Measurements from ENCODE around the gene RAB7B. TPM values are rescaled to one million over a fixed set of nuclear protein-coding genes. Genes with fewer than 3 reads are reported as not detected.

RAB7B gene
- total RNA-seq, 2 donors from 2014 or later: 0.57 to 1.2 TPM

DNA sequence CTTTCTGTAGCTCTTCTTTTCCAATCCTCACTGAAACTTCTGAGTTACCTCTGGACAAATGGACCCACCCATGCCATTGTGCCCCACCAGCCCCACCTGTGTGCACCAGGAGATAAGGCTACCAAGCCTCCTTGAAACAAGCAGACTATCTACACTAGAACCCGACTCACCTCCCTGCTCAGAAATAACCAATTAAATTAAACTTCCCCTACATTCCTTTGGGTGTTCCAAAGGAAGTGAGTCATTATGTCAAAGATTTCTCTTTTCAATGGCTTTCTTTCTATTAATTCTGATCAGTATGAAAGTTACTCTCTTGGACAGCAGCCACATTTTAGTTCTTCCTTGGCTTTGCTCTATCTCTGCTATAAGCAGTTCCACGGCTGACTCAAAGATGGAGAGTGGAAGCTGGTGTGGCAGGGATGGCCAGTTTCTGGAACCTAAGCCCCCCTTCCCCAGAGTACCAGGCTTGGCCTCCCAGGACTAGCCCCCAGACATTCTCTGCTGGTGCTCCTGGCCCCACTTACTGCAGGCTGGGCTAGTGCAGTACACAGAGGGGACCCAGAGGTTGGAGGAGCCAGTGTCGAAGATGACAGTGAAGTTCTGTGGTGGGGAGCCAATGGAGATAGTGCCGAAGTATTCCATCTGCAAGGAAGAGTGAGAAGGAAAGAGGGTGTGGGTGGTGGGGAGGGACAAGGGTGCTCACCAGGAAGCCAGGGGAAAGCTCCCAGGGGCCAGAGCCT, 18.6 kb upstream of the RAB7B start:
- TF ChIP-seq, protein P1, sequence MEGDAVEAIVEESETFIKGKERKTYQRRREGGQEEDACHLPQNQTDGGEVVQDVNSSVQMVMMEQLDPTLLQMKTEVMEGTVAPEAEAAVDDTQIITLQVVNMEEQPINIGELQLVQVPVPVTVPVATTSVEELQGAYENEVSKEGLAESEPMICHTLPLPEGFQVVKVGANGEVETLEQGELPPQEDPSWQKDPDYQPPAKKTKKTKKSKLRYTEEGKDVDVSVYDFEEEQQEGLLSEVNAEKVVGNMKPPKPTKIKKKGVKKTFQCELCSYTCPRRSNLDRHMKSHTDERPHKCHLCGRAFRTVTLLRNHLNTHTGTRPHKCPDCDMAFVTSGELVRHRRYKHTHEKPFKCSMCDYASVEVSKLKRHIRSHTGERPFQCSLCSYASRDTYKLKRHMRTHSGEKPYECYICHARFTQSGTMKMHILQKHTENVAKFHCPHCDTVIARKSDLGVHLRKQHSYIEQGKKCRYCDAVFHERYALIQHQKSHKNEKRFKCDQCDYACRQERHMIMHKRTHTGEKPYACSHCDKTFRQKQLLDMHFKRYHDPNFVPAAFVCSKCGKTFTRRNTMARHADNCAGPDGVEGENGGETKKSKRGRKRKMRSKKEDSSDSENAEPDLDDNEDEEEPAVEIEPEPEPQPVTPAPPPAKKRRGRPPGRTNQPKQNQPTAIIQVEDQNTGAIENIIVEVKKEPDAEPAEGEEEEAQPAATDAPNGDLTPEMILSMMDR (IDR thresholded peaks at IDR 0.05): no peak
- Histone ChIP-seq H3K9ac (ENCODE audit: low read depth in 2 of 2, low read length in 2 of 2) (no peak overlapping the region), H3K27me3 (no peaks in the 10 kb centered on the region), H3K9me3 (no peaks in the 10 kb centered on the region), H3K36me3 (no peaks in the 10 kb centered on the region), H3K27ac (no peak overlapping the region), H3K4me1 (peaks cover 3% of the 10 kb centered on the region), H3K4me3 (no peak overlapping the region)
- DNase-seq: no peak
- intact Hi-C loops (cut with DNase I): no loop called here

DNA sequence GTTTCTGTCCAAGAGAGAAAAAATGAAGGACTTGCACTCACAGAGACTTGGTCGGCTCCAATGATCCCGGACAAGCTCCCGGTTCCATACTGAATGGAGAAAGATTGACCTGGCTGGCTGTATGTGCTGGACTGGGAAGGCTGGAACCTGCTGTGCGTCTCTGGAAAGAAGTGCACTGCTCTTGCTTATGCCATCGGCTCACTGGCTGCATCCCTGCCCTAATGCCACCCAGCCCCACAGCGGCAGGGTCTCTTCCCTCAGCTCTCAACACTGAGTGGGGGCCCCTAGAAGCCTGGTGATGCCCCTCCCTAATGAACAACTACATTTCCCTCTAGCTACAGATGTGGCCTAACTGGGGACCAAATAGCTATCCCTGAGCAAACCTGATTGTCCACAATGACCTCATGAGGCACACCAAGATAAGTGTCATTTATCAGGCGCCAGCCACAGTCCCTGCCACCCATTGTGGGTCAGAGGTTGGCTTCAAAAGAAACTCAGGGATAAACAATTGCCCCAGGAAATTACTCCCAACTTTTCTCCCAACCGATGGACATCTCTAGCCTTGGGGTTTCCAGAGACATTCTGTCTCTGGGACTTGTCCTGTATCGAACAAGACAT, 17.9 kb upstream of the RAB7B start:
- H3K4me3 ChIP-seq: no peak overlapping the region
- intact Hi-C loops (cut with DNase I): no loop called here
- H3K9me3 ChIP-seq: no peaks in the 10 kb centered on the region
- H3K27ac ChIP-seq: no peak overlapping the region
- no peaks in the 10 kb centered on the region for H3K27me3 ChIP-seq
- no peak for DNase-seq
- no peak overlapping the region for H3K9ac ChIP-seq (ENCODE audit: low read depth in 2 of 2, low read length in 2 of 2)
- H3K4me1 ChIP-seq: peaks cover 3% of the 10 kb centered on the region
- TF ChIP-seq, protein P1 (IDR thresholded peaks at IDR 0.05): no peak
- H3K36me3 ChIP-seq: no peaks in the 10 kb centered on the region

DNA sequence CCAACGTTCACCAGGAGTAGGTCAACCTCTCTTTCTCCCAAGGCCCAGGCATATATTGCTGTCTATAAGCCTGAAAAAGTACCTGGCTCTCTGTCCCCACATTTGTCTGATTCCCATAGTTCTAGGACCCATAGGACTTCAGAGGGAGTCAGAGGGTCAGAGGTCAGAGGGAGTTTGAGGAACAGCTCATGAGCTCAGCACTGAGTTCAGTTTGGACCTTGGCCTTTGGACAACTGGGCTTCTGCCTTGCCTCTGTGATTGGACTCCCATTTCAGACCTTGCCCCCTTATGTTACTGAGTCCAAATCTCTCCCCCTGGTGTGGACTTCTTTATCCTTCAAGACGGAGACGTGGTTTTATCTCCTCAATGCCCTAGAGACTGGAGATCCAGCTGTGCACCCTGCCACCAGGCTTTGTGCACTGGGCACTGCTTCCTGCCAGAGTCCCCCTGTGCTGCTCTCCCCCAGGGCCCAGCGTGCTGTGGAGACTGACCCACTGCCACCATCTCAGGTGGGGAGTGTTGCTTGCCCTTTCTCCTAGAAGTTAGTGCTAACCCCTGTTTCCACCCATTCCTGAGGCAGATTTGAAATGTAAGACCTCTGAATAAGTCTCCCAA, 17.3 kb upstream of the RAB7B start:
- no peaks in the 10 kb centered on the region for H3K9me3 ChIP-seq
- intact Hi-C loops (cut with DNase I): no loop called here
- no peak overlapping the region for H3K27ac ChIP-seq
- H3K27me3 ChIP-seq: no peaks in the 10 kb centered on the region
- no peak overlapping the region for H3K9ac ChIP-seq (ENCODE audit: low read depth in 2 of 2, low read length in 2 of 2)
- no peaks in the 10 kb centered on the region for H3K36me3 ChIP-seq
- TF ChIP-seq, protein P1 (IDR thresholded peaks at IDR 0.05): no peak
- no peak for DNase-seq
- H3K4me3 ChIP-seq: no peak overlapping the region
- H3K4me1 ChIP-seq: peaks cover 3% of the 10 kb centered on the region

DNA sequence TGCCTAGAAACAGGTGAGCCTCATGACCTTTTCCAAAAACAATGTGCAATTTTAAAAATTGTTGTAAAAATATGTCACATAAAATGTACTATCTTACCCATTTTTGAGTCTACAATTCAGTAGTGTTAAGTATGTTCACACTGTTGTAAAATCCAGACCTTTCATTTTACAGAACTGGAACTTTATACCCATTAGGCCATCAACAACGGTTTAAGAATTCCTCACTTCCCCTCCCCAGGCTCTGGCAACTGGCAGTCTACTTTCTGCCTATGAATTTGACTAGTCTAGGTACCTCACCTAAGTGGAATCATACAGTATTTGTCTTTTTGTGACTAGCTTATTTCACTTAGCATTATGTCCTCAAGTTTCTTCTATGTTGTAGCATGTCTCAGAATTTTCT, 11.9 kb upstream of the RAB7B start:
- no peaks in the 10 kb centered on the region for H3K27me3 ChIP-seq
- H3K9me3 ChIP-seq: no peaks in the 10 kb centered on the region
- no peak overlapping the region for H3K4me3 ChIP-seq
- H3K27ac ChIP-seq: no peak overlapping the region
- no peak for DNase-seq
- H3K4me1 ChIP-seq: no peaks in the 10 kb centered on the region
- H3K9ac ChIP-seq (ENCODE audit: low read depth in 2 of 2, low read length in 2 of 2): no peak overlapping the region
- no peaks in the 10 kb centered on the region for H3K36me3 ChIP-seq
- intact Hi-C loops (cut with DNase I): no loop called here
- TF ChIP-seq, protein P1 (IDR thresholded peaks at IDR 0.05): no peak

DNA sequence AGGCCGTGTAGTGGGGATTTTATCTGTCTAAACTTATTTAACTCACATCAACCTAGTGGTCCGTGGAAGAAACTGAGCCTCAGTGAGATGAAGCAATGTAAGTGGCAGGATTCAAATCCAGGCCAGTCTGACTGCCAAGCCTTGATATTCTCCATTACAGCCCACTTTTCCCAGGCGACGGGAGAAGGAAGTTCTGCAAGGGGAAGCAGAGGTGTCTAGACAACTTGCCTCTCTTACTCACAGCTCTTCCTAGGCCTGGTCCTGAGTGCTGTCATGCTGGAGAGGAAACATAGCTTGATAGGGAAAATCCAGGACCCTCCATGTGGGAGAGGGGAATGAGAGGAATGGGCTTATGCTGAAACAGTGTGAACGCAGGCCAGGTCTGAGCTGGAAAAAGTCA, 11.4 kb upstream of the RAB7B start:
- Histone ChIP-seq H3K27ac (no peak overlapping the region), H3K9ac (ENCODE audit: low read depth in 2 of 2, low read length in 2 of 2) (no peak overlapping the region), H3K4me1 (no peaks in the 10 kb centered on the region), H3K9me3 (no peaks in the 10 kb centered on the region), H3K4me3 (no peak overlapping the region), H3K36me3 (no peaks in the 10 kb centered on the region), H3K27me3 (no peaks in the 10 kb centered on the region)
- DNase-seq: no peak
- intact Hi-C loops (cut with DNase I): no loop called here
- TF ChIP-seq, protein P1 (IDR thresholded peaks at IDR 0.05): no peak

Measured in colonic mucosa (tissue), 4 donors.